ENCODE measurements around the gene CCDC88B.
"Not testable (repeated sequence)": the region's sequence is repeated elsewhere in the genome, so short reads cannot be mapped to it uniquely, and the experiment has no call there.

Gene CCDC88B

DNA sequence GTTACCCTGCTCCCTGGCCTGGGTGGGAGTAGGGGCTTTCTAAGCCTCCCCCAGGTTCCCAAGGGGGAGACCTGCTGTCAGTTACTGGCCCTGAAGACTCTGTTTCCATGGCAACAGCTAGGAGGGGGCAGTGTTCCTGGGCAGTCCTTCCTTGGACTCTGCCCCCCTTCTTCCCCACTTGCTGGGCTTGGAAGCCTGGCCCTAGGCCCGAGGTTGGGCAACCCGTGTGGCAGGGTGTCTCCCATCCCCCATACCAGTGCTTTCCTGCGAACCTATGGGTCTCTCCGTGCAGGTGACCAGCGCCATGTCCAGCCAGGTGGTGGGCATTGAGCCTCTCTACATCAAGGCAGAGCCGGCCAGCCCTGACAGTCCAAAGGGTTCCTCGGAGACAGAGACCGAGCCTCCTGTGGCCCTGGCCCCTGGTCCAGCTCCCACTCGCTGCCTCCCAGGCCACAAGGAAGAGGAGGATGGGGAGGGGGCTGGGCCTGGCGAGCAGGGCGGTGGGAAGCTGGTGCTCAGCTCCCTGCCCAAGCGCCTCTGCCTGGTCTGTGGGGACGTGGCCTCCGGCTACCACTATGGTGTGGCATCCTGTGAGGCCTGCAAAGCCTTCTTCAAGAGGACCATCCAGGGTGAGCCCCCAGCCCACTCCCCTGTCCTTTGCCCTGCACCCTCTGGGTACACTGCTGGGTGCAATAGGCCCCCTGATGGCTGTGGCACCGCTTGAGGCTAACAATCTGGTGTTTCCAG, 33.0 kb upstream of the CCDC88B start:
- no peak for TF ChIP-seq JUND (IDR thresholded peaks at IDR 0.05; ENCODE audit: low read depth)
- in situ Hi-C loops (cut with HindIII; ENCODE audit: low pct_unique_long_range_greater_than_20kb, low sequenced_read_pairs): no loop called here
- no peak for DNase-seq (ENCODE audit: low read depth in 1 of 2, low spot score in 1 of 2)

DNA sequence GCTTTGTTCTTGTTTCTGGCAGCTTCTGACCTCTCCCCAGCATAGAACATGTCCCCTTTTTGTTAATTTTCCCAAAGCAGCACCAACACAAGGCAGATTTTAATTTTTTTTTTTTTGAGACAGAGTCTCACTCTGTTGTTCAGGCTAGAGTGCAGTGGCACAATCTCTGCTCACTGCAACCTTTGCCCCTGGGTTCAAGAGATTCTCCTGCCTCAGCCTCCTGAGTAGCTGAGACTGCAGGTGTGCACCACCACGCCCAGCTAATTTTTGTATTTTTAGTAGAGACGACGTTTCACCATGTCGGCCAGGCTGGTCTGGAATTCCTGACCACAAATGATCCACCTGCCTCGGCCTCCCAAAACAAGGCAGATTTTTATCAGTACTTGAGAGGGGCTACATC, 32.2 kb upstream of the CCDC88B start:
- DNase-seq (ENCODE audit: low read depth in 1 of 2, low spot score in 1 of 2); in situ Hi-C loops (cut with HindIII; ENCODE audit: low pct_unique_long_range_greater_than_20kb, low sequenced_read_pairs): not testable (repeated sequence)

DNA sequence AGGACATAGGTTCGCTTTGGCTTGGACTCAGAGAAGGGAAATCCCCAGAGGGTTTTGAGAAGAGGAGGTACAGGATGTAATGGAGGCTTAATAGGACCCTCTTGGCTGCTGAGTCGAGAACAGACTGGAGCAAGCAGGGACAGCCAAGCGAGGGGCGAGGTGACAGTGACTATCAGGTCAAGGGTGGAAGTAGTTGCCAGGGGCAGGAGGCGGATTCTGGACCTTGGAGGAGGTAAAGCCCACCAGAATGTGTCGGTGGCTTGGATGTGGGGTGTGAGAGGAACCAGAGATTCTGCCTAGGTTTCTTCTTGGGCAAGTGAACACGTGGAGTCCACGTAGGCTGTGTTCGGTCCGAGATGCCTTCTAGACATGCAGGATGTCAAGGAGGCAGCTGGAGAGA, 27.1 kb upstream of the CCDC88B start:
- no peak for DNase-seq (ENCODE audit: low read depth in 1 of 2, low spot score in 1 of 2)
- in situ Hi-C loops (cut with HindIII; ENCODE audit: low pct_unique_long_range_greater_than_20kb, low sequenced_read_pairs): no loop called here

DNA sequence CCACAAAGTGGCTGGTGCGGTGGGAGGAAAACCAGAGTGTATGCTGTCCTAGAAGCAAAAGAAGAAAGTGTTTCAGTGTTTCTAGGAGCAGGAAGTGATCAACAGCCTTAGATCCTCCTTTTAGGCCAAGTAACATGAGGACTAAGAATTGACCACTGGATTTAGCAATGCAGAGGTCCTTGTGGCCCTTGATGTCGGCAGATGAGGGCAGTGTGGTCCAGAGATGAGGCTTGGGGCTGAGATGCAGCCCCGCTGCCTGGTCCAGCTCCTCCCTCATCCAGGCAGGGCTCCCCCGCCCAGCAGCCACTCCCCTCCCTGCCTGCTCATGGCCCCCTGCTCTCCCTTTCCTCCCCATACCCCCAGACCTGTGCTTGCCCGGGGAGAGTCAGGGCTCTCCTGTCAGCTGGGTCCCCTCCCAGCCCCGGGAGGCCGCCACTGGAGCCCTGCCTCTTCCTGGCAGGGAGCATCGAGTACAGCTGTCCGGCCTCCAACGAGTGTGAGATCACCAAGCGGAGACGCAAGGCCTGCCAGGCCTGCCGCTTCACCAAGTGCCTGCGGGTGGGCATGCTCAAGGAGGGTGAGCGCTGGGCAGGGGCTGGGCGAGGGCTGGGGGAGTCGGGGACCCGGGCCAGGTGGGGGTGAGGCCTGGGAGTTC, 26.4 kb upstream of the CCDC88B start:
- in situ Hi-C loops (cut with HindIII; ENCODE audit: low pct_unique_long_range_greater_than_20kb, low sequenced_read_pairs): no loop called here
- TF ChIP-seq JUND (IDR thresholded peaks at IDR 0.05; ENCODE audit: low read depth): no peak
- no peak for DNase-seq (ENCODE audit: low read depth in 1 of 2, low spot score in 1 of 2)

More for the DNA sequence above, 27.1 kb upstream of the CCDC88B start:
- no peak for TF ChIP-seq JUND (IDR thresholded peaks at IDR 0.05; ENCODE audit: low read depth)

GRCh38 chr11:64314146-64314804, 25.7 kb upstream of the CCDC88B start:
- in situ Hi-C loops (cut with HindIII; ENCODE audit: low pct_unique_long_range_greater_than_20kb, low sequenced_read_pairs): no loop called here
- DNase-seq (ENCODE audit: low read depth in 1 of 2, low spot score in 1 of 2): peak in 1 of 2 experiments; percentile 49
- no peak for TF ChIP-seq JUND (IDR thresholded peaks at IDR 0.05; ENCODE audit: low read depth)

DNA sequence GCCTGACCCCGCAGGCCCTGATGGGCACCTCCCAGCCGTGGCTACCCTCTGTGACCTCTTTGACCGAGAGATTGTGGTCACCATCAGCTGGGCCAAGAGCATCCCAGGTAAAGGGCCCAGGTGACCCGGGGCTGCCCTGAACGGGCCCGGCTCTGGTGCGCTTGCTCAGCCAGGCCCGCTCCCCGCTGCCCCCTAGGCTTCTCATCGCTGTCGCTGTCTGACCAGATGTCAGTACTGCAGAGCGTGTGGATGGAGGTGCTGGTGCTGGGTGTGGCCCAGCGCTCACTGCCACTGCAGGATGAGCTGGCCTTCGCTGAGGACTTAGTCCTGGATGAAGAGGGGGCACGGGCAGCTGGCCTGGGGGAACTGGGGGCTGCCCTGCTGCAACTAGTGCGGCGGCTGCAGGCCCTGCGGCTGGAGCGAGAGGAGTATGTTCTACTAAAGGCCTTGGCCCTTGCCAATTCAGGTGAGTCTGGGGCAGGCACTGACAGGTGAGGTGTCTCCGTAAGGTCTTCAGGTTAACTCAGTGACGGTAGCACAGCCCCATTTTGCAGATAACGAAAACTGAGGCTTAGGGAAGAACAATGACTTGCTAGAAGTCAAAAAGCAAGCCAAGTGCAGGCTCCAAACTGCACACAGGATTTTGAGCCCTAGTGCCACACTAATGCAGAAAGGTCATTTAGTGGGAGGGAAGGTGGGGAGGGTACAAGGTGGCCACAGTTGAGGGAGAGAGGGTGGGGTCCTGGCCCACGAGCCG, 25.0 kb upstream of the CCDC88B start:
- in situ Hi-C loops (cut with HindIII; ENCODE audit: low pct_unique_long_range_greater_than_20kb, low sequenced_read_pairs): no loop called here
- no peak for DNase-seq (ENCODE audit: low read depth in 1 of 2, low spot score in 1 of 2)
- no peak for TF ChIP-seq JUND (IDR thresholded peaks at IDR 0.05; ENCODE audit: low read depth)

DNA sequence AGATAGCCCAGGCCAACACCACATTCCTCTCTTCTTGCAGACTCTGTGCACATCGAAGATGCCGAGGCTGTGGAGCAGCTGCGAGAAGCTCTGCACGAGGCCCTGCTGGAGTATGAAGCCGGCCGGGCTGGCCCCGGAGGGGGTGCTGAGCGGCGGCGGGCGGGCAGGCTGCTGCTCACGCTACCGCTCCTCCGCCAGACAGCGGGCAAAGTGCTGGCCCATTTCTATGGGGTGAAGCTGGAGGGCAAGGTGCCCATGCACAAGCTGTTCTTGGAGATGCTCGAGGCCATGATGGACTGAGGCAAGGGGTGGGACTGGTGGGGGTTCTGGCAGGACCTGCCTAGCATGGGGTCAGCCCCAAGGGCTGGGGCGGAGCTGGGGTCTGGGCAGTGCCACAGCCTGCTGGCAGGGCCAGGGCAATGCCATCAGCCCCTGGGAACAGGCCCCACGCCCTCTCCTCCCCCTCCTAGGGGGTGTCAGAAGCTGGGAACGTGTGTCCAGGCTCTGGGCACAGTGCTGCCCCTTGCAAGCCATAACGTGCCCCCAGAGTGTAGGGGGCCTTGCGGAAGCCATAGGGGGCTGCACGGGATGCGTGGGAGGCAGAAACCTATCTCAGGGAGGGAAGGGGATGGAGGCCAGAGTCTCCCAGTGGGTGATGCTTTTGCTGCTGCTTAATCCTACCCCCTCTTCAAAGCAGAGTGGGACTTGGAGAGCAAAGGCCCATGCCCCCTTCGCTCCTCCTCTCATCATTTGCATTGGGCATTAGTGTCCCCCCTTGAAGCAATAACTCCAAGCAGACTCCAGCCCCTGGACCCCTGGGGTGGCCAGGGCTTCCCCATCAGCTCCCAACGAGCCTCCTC, 24.1 kb upstream of the CCDC88B start:
- in situ Hi-C loops (cut with HindIII; ENCODE audit: low pct_unique_long_range_greater_than_20kb, low sequenced_read_pairs); DNase-seq (ENCODE audit: low read depth in 1 of 2, low spot score in 1 of 2): not testable (repeated sequence)

DNA sequence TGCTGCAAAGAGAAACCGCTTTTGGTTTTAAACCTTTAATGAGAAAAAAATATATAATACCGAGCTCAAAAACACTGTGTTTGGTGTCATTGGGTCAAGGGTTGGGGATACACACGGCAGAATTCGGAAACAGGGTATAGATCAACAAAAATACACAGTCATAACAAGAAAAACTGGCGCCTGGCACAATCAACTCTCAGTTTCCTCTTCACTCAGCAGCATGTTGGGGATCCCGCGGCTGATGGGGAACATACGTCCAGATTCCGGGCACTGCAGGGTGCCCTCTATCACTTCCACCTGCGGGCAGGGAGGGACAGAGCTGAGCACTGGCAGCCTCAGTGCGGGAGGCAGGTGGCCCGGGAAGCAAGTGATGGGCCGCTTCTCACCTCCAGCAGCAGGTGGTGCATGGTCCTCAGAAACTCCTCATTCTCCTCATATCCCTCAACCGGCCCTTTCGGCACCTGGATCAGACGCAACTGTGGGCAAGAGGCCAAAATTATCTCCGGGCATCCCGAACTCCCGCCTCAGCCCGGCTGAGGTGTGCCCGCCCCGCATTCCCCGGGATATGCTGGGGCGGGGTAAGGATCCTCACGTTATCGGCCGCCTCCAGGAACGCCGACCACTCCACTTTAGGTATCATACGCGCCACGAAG, 23.2 kb upstream of the CCDC88B start:
- in situ Hi-C loops (cut with HindIII; ENCODE audit: low pct_unique_long_range_greater_than_20kb, low sequenced_read_pairs): no loop called here
- DNase-seq (ENCODE audit: low read depth in 1 of 2, low spot score in 1 of 2): peak in 1 of 2 experiments; percentile 82
- no peak for TF ChIP-seq JUND (IDR thresholded peaks at IDR 0.05; ENCODE audit: low read depth)

DNA sequence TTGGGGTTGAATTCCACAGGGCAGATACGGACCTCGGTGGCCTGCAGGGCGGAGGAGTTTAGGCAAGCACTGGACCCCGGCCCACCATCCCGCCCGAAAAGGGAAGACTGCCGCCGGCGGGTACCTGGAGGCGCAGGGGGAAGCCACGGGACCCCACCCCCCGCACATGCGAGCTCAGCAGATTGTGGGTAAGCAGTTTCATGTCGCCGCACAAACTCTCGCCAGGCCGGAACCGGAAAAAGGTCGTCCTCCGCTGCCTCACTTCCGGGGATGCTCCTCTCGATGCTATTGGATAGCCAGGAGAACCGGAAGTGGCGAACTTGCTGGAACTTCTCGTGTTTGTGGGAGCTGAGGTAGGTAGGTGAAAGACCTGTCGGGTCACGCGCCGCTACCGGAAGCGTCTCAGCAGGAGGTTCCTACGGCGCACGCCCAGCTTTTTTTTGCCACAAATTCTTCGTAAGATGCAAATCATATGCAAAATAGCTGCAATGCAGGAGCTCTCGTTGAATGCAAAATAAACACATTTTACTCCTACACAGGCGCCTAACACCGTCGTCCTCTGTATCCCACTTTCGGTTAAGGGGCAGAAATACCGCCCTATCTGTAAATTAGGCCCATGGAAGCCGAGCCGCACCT, 22.6 kb upstream of the CCDC88B start, which contains the start of gene TRMT112:
Gene TRMT112 (minus strand): TSS at position 235 of the 636 bp plus-strand sequence. CDS start 33 bp downstream, at position 202.
- no peak for TF ChIP-seq JUND (IDR thresholded peaks at IDR 0.05; ENCODE audit: low read depth)
- in situ Hi-C loops (cut with HindIII; ENCODE audit: low pct_unique_long_range_greater_than_20kb, low sequenced_read_pairs): no loop called here
- DNase-seq (ENCODE audit: low read depth in 1 of 2, low spot score in 1 of 2): peak; percentile 94 to 100

- in situ Hi-C loops (cut with HindIII; ENCODE audit: low pct_unique_long_range_greater_than_20kb, low sequenced_read_pairs): no loop called here
- TF ChIP-seq JUND (IDR thresholded peaks at IDR 0.05; ENCODE audit: low read depth): no peak
Measured at GRCh38 chr11:64317961-64318765, 21.8 kb upstream of the CCDC88B start, which contains the start of gene PRDX5. PRDX5 (plus strand) TSS chr11:64318121; CDS start chr11:64318216, 95 bp downstream.

More at GRCh38 chr11:64317961-64318765, 21.8 kb upstream of the CCDC88B start, which contains the start of gene PRDX5:
- DNase-seq (ENCODE audit: low read depth in 1 of 2, low spot score in 1 of 2): peak; percentile 96 to 99
